22Rv1 (cell line): Measurements from ENCODE around the gene OR5W2.
"Not testable (repeated sequence)": the region's sequence is repeated elsewhere in the genome, so short reads cannot be mapped to it uniquely, and the experiment has no call there.

Experiments used
- ZFX ChIP-seq: fragments of 450-650 bp; IDR thresholded peaks from 2 replicates; pipeline ENCODE4 v1.6.1; 2017; ENCODE audit warnings: antibody characterized with exemption, borderline replicate concordance
- TF ChIP-seq, protein P1 (sequence below): fragments of 450-650 bp; IDR thresholded peaks from 2 replicates; pipeline ENCODE4 v1.5.1; 2017; ENCODE audit warnings: mild to moderate bottlenecking

DNA sequence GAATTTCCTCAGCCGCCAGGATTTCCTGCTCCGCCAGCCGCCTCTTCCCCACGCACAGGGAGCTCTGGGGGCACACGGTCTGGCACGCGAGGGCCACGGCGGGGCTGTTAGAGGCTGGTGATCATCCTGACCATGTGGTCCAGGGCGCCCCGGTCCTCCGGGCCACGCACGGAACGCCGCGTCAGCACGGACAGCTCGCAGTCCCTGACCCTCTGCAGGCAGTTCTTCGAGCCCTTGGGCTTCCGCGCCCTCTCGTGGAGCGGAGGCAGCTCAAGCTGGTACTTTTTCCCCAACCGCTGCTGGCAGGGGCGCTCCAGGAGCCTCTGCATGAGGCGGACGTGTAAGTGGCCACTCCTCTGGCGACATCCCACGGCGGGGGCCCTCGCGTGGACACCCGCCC lies 41.2 kb downstream of the OR5W2 start:
- TF ChIP-seq, protein P1, sequence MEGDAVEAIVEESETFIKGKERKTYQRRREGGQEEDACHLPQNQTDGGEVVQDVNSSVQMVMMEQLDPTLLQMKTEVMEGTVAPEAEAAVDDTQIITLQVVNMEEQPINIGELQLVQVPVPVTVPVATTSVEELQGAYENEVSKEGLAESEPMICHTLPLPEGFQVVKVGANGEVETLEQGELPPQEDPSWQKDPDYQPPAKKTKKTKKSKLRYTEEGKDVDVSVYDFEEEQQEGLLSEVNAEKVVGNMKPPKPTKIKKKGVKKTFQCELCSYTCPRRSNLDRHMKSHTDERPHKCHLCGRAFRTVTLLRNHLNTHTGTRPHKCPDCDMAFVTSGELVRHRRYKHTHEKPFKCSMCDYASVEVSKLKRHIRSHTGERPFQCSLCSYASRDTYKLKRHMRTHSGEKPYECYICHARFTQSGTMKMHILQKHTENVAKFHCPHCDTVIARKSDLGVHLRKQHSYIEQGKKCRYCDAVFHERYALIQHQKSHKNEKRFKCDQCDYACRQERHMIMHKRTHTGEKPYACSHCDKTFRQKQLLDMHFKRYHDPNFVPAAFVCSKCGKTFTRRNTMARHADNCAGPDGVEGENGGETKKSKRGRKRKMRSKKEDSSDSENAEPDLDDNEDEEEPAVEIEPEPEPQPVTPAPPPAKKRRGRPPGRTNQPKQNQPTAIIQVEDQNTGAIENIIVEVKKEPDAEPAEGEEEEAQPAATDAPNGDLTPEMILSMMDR: peak; percentile 35
- TF ChIP-seq ZFX: not testable (repeated sequence)
